Tibial nerve (tissue), 4 donors: ENCODE data around the gene MBOAT1.

ENCODE experiments used
- EP300 ChIP-seq, 2 donors: sonication (generic); formaldehyde crosslinking; IDR thresholded peaks; one replicate each; pipeline ENCODE4 v1.6.1; 2017; ENCODE audit warnings: antibody characterized with exemption in 2 of 2, mild to moderate bottlenecking in 1 of 2
- POLR2A ChIP-seq, 2 donors: fragments of 450-650 bp; IDR thresholded peaks; one replicate each; pipeline ENCODE4 v1.6.1; 2017; ENCODE audit warnings: antibody characterized with exemption in 2 of 2, mild to moderate bottlenecking in 2 of 2, moderate library complexity in 2 of 2
- TF ChIP-seq, protein P1 (sequence below), 5 experiments: fragments of 200-600 bp in 3 of 5; fragments of 450-650 bp in 2 of 5; sonication (generic) in 3 of 5; IDR thresholded peaks; one replicate each; pipeline ENCODE4 v1.5.1; 2016 to 2019; ENCODE audit warnings: antibody characterized with exemption in 5 of 5, mild to moderate bottlenecking in 3 of 5, moderate library complexity in 2 of 5

DNA sequence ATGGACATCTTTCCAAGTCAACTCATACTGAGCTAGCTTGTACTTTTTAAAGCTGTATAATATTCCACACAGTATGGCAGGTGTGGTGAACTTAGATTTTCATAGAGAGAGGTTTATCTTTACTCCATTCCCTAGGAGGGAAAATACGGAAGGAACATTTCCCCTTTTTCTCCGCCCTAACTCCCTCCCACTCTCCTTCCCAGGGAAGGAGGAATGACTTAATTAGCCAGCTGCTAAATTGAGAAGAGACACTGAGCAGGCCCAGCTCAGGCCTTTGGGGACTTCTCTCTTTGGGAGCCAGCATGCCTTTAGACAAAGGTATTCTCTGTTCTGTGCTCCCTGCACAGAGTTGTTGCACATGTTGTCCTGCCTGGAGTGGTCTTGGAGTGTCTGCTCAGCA, 46.1 kb downstream of the MBOAT1 start:
- TF ChIP-seq POLR2A (IDR thresholded peaks at IDR 0.05) (no peak), EP300 (IDR thresholded peaks at IDR 0.05) (no peak)
- TF ChIP-seq, protein P1, sequence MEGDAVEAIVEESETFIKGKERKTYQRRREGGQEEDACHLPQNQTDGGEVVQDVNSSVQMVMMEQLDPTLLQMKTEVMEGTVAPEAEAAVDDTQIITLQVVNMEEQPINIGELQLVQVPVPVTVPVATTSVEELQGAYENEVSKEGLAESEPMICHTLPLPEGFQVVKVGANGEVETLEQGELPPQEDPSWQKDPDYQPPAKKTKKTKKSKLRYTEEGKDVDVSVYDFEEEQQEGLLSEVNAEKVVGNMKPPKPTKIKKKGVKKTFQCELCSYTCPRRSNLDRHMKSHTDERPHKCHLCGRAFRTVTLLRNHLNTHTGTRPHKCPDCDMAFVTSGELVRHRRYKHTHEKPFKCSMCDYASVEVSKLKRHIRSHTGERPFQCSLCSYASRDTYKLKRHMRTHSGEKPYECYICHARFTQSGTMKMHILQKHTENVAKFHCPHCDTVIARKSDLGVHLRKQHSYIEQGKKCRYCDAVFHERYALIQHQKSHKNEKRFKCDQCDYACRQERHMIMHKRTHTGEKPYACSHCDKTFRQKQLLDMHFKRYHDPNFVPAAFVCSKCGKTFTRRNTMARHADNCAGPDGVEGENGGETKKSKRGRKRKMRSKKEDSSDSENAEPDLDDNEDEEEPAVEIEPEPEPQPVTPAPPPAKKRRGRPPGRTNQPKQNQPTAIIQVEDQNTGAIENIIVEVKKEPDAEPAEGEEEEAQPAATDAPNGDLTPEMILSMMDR (IDR thresholded peaks at IDR 0.05), result no peak
